MV-4-11 (cell line): ENCODE results near the gene LRRN2.

Source experiments
- DNase-seq: peaks from one replicate; lab custom pipeline; 2025; lab: John Stamatoyannopoulos, UW

LRRN2 gene

DNA sequence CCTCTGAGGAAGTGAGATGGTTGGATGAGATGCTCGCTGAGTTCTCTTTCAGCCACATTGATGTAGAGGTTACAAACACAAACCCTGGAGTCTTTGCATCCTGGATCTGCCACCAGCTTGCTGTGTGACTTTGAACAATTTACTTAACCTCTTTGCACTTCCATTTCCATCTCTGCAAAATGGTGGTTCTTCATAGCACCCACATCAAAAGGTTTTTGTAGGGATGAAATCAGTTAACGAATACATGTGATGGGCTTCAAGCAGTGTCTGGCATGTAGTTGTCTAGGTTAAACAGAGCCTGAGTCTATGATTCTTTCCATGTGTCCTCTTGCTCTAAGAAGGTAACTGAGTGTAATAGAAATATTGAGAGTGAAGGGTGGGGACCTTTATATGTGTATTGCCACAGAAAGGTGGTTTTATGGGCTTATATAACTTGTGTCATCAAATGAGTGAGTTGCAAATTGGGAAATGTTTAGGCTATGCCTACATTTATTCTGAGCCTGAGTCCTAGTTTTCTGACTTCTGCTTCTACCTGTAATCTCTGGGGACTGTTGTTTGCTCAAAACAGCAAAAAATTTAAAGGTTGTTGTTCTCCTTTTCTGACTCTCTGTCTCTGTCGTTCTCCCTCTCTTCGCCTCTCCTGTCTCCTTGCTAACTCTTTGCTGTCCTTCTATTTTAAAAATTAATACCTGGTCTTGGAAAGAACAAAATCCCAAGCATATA is 27.3 kb upstream of the LRRN2 start:
- DNase-seq = no peak

DNA sequence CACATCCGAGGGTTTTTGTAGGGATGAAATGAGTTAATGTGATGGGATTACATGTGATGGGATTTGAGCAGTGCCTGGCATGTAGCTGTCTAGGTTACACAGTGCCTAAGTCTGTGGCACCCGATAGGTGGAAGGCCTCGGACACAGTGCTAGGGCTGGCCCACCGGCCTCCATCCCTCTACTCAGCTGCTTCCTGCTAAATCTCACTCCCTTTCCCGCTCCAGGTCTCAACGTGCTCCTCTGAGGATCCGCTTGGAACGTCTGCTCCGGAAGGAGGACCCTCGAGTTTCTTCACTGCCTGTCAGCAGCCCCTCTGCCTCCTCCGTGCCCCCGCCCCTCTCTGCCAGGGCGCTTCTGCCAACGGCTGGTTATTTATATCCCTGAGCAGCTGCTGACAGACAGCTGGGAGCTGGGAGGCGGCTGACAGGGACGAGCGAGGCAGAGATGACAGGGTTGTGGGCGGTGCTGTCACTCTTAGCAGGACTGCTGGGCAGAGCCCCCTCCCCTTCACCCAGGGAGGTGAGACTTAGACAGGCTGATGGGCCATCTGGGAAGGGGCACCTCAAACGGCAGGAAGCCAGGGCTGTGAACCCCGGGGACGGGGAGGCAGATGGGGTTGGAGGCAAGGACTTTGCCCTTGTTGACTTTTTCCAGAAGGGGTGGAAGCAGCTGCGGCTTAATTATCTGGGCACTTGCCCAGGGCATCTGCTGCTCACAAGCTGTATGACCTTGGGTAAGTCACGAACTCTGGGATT is 26.6 kb upstream of the LRRN2 start:
- DNase-seq = no peak

- DNase-seq = no peak
These were observed 25.8 kb upstream of the LRRN2 start for GRCh38 chr1:204711103-204711946.

GRCh38 chr1:204709960-204710912 is 24.7 kb upstream of the LRRN2 start:
- no peak for DNase-seq

DNA sequence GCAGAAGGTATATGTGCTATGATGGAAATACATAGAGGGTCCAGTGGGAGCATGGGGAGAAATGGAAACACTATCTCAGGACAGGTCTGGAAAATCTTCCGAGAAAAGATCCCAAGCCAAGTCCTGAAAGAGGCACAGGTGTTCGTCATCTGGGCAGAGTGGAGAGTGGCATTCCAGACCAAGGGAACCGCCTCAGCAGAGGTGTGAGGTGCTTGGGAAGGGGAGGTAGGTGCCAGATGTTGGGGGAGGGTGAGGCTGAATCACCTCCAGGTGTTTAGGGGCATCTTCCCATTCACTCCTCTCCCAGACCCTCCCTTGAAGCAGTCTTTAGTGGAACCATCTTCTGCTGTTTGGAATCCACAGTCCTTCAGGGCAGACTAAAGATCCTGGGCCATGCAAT is 23.5 kb upstream of the LRRN2 start:
- no peak for DNase-seq

DNA sequence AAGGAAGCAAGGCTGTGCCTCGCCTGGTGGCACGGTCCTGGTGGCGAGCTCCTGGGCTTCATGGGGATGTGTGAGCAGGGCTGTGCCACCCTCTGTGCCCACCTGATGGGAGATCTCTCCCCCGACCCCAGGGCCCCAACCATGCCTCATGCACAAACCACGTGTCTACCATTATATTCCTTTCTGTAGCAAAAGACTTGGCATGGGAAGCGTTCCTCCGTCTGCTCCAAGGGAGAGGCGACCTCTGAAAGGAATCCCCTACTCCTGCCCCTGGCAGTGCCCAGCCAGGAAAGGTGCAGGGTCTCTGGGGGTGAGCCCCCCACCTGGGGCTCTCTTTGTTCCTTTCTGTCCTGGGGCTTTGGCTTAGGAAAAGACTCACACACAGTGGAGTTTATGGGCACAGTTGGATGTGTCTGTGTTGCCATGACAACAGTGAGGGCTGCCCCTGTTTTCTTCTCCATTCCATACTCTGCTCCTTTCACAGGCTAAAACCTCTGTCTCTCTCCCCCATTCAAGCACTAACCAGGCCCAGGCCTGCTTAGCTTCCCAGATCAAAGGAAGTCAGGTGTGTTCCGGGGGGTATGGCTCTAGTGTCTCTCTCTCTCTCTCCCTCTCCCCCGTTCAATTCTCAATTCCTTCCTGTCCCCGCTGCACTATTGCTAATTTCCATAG is 21.4 kb upstream of the LRRN2 start:
- DNase-seq = no peak

DNA sequence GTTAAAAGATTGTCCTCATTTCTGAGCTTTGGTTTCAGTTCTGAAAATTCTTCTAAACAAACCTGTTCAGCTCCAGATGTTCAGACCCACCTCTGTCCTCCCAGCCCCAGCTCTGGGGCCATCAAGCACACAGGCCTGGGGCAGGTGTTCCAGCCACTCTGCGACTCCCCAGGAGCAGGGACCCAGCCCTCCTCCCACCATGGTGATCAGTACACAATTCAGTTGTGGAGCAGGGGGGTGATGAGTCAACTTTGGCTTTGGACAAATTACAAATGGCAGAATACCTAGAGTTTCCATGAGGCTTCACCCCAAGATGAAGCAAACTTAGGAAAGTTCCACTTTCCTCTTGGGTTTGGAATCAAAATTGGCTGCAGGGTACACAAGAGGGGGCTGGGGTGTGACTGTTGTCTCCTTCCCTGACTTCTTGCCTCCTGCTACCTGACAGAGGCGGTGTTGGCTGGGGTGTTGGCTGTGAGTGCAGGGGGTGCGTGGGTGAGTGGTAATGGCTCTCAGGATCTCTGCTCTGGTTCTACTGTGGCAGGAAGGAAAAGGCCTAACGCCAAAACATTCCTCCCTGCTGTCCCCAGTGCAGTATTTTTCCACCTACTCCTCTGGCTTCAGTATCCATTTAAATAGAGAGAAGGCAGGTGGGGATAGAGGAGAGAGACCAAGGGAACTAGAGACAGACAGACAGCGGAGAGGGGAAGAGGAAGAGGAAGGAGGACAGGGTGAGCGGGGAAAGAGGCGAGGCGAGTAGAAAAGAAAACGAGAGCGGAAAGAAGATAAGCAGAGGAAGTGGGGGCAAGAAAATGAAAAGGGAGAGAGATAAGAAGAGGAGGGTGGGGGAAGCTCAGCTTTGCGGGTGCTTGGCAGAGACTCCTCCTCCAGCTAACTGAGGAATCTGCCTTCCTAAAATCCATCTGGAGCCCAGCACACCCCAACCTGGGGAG is 20.6 kb upstream of the LRRN2 start:
- no peak for DNase-seq

- no peak for DNase-seq
These were observed 19.9 kb upstream of the LRRN2 start for GRCh38 chr1:204705493-204705811.

DNA sequence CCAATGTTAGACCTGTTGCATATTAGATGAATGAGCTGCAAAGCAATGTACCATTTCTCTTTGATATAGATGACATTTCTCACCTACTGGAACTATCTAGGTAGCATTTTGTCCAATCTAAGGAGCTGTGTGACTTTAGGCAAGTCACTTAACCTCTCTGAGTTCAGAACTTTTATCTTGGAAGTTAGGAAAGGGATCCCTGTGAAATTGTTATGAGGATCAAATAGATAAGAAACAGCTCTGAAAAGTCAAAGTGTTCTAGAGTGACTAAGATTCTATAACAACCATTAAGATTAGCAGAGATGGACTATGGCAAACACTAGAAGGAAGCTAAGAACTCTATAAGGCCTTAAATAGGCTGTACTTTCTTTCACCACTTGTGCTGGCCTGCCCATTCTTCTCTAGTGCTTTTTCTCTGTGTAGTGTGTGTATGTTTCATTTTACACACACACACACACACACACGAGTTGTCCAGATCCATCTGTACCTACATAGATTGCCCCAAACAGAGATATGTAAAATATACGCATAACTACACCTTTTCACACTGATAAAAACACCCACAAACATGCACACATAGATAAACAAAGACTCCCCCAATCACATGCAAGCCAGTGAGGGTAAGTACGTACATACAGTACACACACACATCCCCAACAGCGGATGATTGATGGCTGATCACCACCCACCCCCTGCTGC is 19.4 kb upstream of the LRRN2 start:
- DNase-seq = no peak

- no peak for DNase-seq
These were observed 18.5 kb upstream of the LRRN2 start for GRCh38 chr1:204703826-204704612.

GRCh38 chr1:204703268-204703664 is 17.7 kb upstream of the LRRN2 start:
- DNase-seq = no peak

- no peak for DNase-seq
These were observed 17.2 kb upstream of the LRRN2 start for GRCh38 chr1:204702552-204703267.

DNA sequence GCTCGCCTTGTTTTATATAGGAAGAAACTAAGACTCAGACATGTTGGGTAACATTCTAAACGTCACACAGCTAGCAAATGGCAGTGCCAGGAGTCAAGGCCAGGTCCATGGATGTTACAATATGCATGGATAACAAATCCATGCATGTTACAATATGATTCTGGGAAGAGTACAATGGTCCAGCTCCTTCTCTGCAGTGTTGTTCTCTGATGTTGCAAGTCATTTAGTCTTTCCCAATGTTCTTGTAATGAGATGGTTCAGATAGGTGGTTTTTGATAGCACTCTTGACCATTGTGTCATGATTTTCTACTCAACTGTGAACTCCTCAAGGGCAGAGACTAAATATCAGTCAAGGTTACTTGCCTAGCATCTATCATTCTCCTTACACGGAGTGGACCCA is 15.7 kb upstream of the LRRN2 start:
- no peak for DNase-seq

- DNase-seq = no peak
These were observed 12.4 kb upstream of the LRRN2 start for GRCh38 chr1:204697893-204698292.

DNA sequence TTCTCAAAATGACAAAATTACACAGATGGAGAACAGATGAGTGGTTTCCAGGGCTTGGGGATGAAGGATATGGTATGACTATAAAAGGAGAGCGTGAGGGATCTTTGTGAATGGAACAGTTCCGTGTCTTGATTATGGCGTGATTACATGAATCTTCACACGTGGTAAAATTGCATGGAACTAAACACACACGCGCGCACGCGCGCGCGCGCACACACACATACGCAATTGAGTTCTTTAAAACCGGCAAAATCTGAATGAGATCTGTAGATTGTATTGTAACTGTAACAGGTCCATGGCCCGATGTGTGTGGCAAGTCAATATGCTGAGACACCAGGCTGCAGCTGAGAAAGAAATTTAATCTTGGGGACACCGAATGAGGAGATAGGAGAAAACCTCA is 11.1 kb upstream of the LRRN2 start:
- DNase-seq = no peak

GRCh38 chr1:204695692-204696091 is 10.2 kb upstream of the LRRN2 start:
- DNase-seq = no peak

DNA sequence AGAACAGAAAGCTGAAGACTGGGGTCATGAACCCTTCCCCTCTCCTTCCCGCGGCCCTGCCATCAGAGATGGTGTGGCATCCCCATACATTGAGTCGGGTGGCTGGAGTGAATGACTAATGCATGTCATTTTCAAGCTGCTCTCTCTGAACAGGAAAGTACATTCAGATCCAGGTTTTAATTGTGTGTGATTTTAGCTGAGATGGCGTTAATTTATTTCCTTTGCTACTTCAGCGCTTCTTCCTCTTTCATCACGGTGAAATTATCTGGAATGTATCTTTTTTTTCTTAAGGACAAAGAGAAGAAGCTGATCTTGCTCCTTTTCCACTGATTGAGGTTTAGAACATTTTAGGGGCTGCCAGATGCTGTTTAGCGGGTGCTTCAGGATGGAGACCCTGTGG is 8.6 kb upstream of the LRRN2 start:
- DNase-seq = no peak

- no peak for DNase-seq
These were observed 7.4 kb upstream of the LRRN2 start for GRCh38 chr1:204692841-204693356.
